Uterus (tissue), 2 donors: ENCODE data around the gene DCLK3.

Experiments
- CTCF ChIP-seq, 4 experiments: fragments of 200-600 bp in 2 of 4; fragments of 450-650 bp in 2 of 4; sonication (generic) in 2 of 4; IDR thresholded peaks; one replicate each; pipeline ENCODE4 v1.5.1; 2016 to 2019; ENCODE audit warnings: antibody characterized with exemption in 4 of 4, mild to moderate bottlenecking in 2 of 4, moderate library complexity in 1 of 4
- POLR2A ChIP-seq, 2 donors: fragments of 450-650 bp; IDR thresholded peaks; one replicate each; pipeline ENCODE4 v1.6.1; 2016; ENCODE audit warnings: antibody characterized with exemption in 2 of 2, mild to moderate bottlenecking in 1 of 2, moderate library complexity in 1 of 2

GRCh38 chr3:36756269-36756668 is 8.1 kb downstream of the DCLK3 start:
- no peak for TF ChIP-seq CTCF (IDR thresholded peaks at IDR 0.05)
- TF ChIP-seq POLR2A (IDR thresholded peaks at IDR 0.05), result no peak
